ENCODE data around the gene YTHDC2.
"Not testable (repeated sequence)": the region's sequence is repeated elsewhere in the genome, so short reads cannot be mapped to it uniquely, and the experiment has no call there.

The YTHDC2 gene

DNA sequence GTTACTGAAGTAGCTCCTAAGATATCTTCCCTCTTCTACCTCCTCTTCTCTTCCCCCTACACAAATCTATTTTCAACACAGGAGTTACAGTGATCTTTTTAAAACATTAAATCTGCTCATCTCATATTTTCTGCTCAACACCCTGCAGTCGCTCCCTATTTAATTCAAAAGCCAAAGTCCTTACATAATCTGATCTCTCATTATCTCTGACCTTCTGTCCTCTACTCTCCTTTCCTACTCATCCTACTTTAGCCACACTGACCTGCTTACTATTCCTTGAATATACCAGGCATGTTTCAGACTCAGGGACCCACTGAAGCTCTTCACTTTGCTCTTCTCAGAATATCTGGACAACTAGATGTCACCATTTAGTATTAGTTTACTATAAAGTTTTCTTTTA lies 87.9 kb downstream of the YTHDC2 start:
- DNase-seq: no peak

DNA sequence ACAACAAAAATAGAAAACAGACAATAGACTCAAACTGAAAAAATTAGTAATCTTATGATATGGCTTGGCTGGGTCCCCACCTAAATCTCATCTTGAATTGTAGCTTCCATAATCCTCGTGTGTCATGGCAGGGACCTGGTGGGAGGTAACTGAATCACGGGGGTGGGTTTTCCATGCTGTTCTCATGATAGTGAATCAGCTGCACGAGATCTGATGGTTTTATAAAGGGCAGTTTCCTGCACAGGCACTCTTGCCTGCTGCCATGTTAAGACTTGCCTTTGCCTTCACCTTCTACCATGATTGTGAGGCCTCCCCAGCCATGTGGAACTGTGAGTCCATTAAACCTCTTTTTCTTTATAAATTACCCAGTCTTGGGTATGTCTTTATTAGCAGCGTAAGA lies 89.8 kb downstream of the YTHDC2 start:
- DNase-seq: not testable (repeated sequence)

DNA sequence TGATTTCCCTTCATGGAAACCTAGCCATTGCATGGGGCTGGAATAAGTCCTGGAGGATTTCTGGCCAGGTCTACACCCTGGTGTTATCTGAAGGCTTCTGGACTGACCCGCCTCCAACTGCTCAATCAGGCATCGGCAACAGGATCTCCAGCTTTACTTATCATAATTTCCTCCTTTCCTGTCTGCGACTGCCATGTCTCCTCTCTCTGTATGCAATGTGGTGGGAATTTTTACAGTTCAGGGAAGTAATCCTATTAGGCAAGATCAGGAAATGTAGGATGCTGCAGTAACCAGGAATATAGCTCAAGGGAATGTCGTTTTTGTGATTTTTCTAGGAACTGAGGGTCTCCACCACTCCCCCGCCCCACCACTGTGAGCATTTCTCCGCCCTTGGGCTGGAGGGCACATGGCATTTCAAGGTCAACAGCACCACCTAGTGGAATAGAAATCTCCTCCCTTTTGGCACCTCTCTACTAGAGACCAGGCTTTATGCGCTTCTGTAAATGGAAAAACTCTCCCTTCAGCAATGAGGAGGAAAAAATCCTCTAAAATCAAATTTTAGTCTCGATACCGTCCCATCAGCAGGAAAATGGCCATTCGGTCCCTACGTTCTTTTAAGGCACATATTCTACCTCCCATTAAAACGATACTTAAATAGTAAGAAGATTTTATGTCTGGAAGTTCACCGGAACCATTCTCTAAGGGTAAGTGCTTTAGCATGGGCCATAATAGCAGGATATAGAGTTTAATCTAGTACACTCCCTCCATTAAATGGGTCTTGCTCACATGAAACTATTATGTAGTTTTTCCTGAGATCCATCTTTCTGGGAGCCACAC lies 93.0 kb downstream of the YTHDC2 start:
- DNase-seq: peak in 38 of 56 donors; percentile 1 to 69 (median 15)

DNA sequence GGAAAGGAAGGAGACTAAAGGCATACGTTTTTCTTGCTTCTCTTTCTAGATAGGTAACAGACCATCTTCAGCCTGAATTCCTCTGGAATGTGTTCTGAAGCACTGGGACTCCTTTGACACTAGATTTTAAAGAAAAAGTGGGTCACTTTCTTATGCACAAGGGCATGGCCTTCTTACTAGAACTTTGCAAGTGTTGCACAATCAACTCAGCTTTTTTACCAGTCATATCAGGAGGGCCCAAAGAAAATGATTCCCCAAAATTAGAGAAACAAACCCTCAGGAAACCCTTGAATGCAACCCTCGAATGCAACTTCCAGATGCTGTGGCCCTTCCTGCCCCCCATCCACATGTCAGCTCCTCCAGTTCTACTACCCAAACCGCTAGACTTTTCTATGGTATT lies 93.9 kb downstream of the YTHDC2 start:
- DNase-seq: no peak

DNA sequence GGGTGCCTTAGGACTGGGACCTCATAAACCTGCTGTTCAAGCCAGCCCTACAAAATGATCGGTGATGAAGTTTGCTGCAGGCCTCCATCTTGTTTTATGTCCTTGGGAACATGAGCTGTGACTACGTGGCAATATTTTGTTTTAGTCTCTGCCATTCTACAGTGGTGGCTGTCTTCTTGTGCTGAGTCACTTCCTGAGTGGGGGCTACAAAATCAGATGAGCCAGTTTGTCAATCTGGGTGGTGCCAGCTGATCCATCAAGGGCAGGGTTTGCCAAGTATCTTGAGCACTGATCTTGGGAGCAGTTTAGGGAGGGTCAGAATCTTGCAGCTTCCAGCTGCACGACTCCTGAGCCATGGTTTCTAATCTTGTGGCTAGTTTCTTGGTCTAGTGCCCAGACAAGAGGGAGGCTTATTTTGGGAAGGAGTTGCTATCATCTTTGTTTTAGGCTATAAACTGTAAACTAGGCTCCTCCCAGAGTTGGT lies 94.7 kb downstream of the YTHDC2 start:
- DNase-seq: no peak

DNA sequence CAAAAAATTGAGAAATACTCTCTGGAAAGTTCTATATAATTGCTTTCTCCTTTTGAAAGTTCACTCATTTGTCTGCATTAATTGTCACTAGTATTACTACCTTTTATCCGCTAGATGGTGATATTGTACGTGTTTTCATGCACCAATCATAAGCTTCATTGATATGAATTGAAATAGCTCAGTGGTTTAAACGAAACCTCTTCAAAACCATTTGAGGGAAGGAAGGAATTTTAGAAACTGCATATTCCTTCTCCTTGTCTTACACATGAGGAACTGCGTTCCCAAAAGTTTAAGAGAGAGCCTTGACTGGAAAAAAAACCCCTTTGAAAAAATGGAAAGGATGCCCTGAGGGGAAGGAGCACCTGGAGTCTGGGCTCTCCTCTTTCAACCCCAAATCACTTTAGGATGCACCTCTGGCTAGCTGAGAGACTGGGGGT lies 98.6 kb downstream of the YTHDC2 start:
- peak in 1 of 56 donors; percentile 3 for DNase-seq

DNA sequence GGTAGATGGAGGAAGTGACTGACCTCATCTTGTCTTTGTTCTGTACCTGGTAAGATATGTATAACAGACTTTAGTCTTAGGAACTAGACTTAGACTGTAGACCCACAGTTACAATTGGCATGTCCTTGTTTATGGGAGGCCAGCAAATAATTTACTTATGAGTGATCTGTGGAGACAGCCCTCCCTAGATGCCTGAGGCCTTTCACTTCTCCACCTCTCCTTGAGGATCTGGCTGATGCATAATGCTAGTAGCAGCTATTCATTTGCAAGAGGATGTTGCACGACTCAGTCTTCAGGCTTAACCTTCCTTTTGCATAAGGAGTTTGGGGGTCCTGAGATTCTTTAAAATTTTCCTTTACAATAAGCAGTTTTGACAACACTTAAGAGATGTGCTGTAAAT lies 100.7 kb downstream of the YTHDC2 start:
- no peak for DNase-seq

DNA sequence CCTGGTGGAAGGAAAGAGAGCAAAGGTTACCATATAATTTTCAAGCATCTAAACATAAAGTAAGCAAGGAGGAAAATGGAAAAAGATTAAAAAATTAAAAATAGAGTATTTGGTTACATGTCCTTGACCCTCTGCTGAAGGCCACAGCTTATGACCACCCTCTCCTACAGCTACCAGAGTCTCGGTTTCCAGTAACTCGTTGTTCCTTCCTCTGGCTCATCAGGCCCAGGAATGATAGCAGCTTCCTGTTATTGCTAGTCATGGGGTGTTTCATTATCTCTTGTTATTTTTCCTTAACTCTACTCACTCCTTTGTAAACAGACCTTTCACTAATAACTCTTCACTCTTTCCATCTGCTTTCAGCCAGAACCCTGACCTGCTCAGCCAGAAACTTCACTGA lies 102.2 kb downstream of the YTHDC2 start:
- no peak for DNase-seq

DNA sequence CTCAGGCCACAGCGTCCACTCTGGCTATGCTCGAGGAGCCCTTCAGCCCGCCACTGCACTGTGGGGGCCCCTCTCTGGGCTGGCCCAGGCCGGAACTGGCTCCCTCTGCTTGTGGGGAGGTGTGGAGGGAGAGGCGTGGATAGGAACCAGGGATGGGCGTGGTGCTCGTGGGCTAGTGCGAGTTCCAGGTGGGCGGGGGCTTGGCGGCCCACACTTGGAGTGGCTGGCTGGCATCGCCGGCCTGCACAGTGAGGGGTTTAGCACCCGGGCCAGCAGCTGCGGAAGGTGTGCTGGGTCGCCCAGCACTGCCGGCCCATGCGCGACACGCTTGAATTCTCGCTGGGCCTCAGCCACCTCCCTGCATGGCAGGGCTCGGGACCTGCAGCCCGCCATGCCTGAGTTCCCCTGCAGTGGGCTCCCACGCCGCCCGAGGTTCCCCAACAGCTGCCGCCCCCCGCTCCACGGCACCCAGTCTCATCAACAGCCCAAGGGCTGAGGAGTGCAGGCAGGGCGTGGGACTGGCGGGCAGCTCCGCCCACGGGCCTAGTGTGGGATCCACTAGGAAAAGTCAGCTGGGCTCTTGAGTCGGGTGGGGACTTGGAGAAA lies 103.8 kb downstream of the YTHDC2 start:
- no peak for DNase-seq

DNA sequence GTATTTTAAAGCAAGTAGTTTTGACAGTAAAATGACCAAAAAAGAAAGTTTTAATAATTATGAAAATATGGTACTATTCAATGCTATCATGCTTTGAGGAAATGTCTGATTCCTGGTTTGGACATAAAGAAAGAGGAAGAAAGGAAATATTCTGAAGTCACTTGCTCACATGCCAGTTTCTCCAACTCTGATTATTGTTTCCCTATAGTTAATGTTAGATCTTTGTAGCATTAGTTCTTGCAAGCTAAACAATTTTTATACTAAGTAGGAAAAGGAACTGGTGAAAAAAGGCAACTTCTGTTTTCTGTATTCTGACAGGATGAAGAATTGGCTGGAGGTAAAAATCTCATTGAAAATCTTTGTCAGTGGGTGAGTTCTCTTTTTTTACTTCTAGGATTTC lies 119.5 kb downstream of the YTHDC2 start:
- no peak for DNase-seq

DNA sequence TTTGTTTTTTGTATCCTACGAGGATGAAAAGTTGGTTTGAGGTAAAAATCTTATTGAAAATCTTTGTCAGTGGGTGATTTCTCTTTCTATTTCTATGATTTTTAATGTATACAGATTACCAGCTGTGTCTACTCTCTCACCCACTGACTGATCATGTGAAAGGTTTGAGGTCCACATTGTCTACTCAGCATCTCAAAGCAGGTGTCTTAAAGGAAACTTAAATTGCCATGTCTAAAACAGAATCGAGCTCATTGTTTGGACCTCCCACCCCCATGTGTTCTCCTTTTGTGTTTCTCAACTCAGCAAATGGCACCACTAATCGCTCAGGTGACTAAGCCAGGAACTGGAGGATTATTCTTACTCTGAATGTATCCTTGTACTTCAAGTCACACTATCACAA lies 121.5 kb downstream of the YTHDC2 start:
- DNase-seq: no peak

DNA sequence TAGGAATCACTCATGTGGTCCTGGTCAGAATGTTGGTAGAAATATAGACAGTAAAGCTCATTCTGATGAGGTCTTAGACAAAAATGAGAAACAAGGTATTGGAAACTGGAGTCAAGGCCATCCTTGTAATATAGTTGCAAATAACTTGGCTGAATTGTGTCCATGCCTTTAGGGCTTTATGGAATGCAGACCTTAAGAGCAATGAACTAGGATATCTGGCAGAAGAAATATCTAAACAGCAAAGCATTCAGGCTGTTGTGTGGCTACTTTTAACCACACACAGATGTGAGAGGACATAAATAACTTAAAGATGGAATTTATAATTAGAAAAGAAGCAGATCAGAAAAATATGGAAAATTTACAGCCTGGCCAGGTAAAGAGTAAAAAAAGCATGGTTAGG lies 128.2 kb downstream of the YTHDC2 start:
- no peak for DNase-seq

All from amygdala (tissue), 56 donors.